ENCODE results near the gene OR13G1.
"Not testable (repeated sequence)": the region's sequence is repeated elsewhere in the genome, so short reads cannot be mapped to it uniquely, and the experiment has no call there.

Gene OR13G1, protein sequence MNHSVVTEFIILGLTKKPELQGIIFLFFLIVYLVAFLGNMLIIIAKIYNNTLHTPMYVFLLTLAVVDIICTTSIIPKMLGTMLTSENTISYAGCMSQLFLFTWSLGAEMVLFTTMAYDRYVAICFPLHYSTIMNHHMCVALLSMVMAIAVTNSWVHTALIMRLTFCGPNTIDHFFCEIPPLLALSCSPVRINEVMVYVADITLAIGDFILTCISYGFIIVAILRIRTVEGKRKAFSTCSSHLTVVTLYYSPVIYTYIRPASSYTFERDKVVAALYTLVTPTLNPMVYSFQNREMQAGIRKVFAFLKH

GRCh38 chr1:247679639-247680038, at the start of gene OR13G1:
OR13G1 (minus strand) TSS chr1:247679739; CDS start chr1:247673041, 6,698 bp downstream.
- in situ Hi-C loops (cut with HindIII; ENCODE audit: low sequenced_read_pairs), result no loop called here

GRCh38 chr1:247721222-247721621, 41.7 kb upstream of the OR13G1 start:
- in situ Hi-C loops (cut with HindIII; ENCODE audit: low sequenced_read_pairs), result no loop called here

DNA sequence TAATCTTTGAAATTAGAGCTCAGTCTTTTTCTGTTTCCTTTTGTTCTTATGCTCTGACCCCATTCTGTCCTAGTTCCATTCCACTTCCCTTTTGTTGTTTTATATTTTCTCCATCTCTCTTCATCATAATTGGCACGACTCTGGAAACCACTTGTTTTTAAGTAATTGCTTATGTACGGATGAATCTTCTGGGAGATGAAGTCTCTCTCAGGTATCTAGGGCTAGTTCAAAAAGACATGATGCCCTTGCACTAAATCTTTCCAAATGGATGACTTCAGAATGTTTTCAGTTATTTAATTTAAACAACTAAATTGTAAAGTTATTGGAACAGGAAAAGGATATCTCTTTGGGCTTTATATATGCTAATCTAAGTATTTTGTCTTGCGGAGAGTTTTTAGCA, 37.0 kb upstream of the OR13G1 start, which contains the start of gene OR6F1:
Gene OR6F1 (minus strand): TSS at position 101 of the 400 bp plus-strand sequence. CDS start 3,891 bp downstream, outside the sequence.
- in situ Hi-C loops (cut with HindIII; ENCODE audit: low sequenced_read_pairs), result no loop called here

GRCh38 chr1:247713753-247714152, 34.2 kb upstream of the OR13G1 start:
- in situ Hi-C loops (cut with HindIII; ENCODE audit: low sequenced_read_pairs), result no loop called here

DNA sequence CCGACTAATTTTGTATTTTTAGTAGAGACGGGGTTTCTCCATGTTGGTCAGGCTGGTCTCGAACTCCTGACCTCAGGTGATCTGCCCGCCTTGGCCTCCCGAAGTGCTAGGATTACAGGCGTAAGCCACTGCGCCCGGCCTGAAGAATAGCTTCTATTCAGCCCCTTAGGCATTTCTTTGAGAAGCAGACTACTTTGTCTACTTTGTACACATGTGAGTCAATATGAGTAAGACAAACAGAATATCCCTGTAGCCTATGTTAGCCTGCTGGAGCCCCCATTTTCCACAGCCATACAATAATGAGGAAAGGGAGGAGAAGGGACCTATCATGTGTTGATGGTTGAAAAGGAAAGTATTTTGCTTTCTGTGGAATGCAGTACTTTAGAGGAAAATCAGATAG, 31.1 kb upstream of the OR13G1 start:
- in situ Hi-C loops (cut with HindIII; ENCODE audit: low sequenced_read_pairs), result not testable (repeated sequence)

DNA sequence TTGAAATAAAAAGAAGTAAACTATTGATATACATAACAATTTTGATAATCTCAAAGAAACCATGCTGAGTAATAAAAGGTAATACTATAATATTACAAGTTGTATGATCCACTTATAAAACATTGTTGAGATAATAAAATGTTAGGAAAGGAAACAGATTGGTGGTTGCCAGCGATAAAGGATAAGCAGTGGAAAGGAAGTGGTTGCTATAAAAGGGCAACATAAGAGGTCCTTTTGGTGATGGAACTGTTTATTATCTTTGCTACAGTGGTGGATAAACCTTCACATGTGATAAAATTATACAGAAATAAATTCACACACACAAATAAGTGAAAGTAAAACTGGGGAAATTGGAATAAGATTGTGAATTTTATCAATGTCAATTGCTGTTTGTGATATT, 21.8 kb upstream of the OR13G1 start:
- in situ Hi-C loops (cut with HindIII; ENCODE audit: low sequenced_read_pairs), result no loop called here

GRCh38 chr1:247681288-247681897, 1.9 kb upstream of the OR13G1 start:
- in situ Hi-C loops (cut with HindIII; ENCODE audit: low sequenced_read_pairs), result no loop called here

- in situ Hi-C loops (cut with HindIII; ENCODE audit: low sequenced_read_pairs), result no loop called here
Measured at GRCh38 chr1:247680171-247680570, 632 bp upstream of the OR13G1 start.

- in situ Hi-C loops (cut with HindIII; ENCODE audit: low sequenced_read_pairs), result no loop called here
Measured at GRCh38 chr1:247669225-247669624, 10.3 kb downstream of the OR13G1 start.

DNA sequence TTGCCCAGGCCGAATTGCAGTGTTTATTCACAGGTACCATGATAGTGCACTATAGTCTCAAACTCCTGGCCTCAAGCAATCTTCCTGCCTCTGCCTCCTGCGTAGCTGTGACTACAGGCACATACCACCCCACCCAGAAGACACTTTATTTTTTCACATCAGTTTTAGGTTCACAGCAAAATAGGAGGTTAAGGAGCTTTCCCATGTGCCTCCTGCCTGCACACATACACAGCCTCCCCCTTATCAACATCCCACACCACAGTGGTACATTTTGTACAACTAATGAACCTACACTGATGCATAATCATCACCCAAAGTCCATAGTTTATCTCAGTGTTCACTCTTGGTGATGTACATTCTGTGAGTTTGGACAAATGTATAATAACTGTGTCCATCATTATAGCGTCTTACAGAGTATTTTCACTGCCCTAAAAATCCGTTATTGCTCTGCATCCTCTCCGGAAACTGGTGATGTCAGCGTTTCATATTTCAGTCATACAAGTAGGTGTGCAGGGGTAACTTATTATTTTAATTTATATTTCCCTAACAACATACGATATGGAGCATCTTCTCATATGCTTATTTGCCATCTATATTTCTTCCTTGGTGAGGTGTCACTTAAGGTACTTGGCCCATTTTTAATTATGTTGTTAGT, 23.2 kb downstream of the OR13G1 start:
- in situ Hi-C loops (cut with HindIII; ENCODE audit: low sequenced_read_pairs), result no loop called here

DNA sequence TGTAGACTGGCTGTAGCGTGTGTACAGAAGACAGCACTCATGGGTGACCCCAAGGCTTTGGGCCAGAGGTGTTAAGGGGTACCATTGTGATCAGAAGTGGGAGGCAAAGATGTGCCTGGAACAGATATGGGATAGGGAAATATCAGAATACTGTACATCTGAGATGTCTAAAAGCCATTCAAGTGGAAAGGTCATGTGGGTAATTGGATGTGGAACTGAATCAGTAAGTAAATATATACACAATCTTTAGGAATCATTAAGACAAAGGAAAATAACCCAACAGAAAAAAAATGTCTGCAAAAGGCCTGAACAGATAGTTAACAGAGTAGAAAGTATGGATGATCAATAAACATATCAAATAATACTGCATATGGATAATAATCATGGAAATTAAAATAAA, 26.5 kb downstream of the OR13G1 start:
- in situ Hi-C loops (cut with HindIII; ENCODE audit: low sequenced_read_pairs), result no loop called here

GRCh38 chr1:247647864-247648263, 31.7 kb downstream of the OR13G1 start:
- in situ Hi-C loops (cut with HindIII; ENCODE audit: low sequenced_read_pairs), result no loop called here

GRCh38 chr1:247646867-247647266, 32.7 kb downstream of the OR13G1 start:
- in situ Hi-C loops (cut with HindIII; ENCODE audit: low sequenced_read_pairs), result no loop called here

- in situ Hi-C loops (cut with HindIII; ENCODE audit: low sequenced_read_pairs), result no loop called here
Measured at GRCh38 chr1:247642742-247643141, 36.8 kb downstream of the OR13G1 start.

- in situ Hi-C loops (cut with HindIII; ENCODE audit: low sequenced_read_pairs), result no loop called here
Measured at GRCh38 chr1:247639381-247639981, 40.1 kb downstream of the OR13G1 start.

DNA sequence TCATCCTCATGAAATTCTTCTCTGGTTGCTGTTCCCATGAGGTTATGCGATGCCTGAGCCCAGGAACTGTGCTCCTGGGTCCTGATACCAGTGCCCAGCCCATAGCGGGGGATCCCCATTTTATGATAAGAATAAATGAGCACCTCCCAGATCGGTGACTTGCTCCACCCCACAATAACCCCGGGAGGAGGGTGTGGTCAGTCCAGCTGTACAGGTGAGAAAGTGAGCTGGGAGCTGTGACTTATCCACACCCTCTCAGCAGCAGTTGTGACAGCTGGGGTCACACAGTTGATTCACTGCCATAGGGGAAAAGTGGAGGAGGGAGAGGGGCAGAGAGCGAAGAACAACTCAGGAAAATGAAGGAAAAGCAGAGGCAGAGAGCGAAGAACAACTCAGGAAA, 40.8 kb downstream of the OR13G1 start:
- in situ Hi-C loops (cut with HindIII; ENCODE audit: low sequenced_read_pairs), result no loop called here

GRCh38 chr1:247638011-247638410, 41.5 kb downstream of the OR13G1 start:
- in situ Hi-C loops (cut with HindIII; ENCODE audit: low sequenced_read_pairs), result no loop called here

- in situ Hi-C loops (cut with HindIII; ENCODE audit: low sequenced_read_pairs), result no loop called here
Measured at GRCh38 chr1:247627951-247628350, 51.6 kb downstream of the OR13G1 start.
